GM21825 (cell line): ENCODE results near the gene SND1.

Source experiments
- ATAC-seq: cut with Tn5 transposase; IDR thresholded peaks from one replicate; pipeline ENCODE4 v1.9.1; 2021; ENCODE audit warnings: mild to moderate bottlenecking, moderate library complexity; ENCODE audit not compliant: unreplicated experiment

Gene SND1

GRCh38 chr7:128076196-128076795, 424.3 kb downstream of the SND1 start:
- no peak for ATAC-seq

- ATAC-seq = no peak
Observed at GRCh38 chr7:128076796-128077271, 424.8 kb downstream of the SND1 start.

- no peak for ATAC-seq
Observed at GRCh38 chr7:128078309-128078708, 426.3 kb downstream of the SND1 start.

DNA sequence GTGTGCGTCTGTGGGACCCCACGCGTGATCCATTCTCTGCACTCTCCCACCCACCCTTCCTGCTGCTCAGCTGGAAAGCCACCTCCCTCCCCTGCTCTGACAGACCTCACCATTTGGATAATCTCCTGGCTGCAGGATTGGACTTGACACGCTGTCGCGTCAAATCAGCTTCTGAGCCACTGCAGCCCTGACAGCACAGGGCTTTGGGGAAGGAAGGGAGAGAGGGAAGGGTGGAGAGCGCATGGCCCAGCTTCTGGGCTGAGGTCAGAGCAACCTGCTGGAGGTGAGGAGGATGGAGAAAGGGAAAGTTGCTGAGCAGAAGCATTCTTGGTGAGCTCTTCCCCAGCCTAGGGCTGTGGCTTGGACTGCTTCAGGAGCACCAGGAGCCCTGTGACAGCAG, 428.2 kb downstream of the SND1 start:
- ATAC-seq = no peak

- ATAC-seq = no peak
Observed at GRCh38 chr7:128081351-128081750, 429.4 kb downstream of the SND1 start.

DNA sequence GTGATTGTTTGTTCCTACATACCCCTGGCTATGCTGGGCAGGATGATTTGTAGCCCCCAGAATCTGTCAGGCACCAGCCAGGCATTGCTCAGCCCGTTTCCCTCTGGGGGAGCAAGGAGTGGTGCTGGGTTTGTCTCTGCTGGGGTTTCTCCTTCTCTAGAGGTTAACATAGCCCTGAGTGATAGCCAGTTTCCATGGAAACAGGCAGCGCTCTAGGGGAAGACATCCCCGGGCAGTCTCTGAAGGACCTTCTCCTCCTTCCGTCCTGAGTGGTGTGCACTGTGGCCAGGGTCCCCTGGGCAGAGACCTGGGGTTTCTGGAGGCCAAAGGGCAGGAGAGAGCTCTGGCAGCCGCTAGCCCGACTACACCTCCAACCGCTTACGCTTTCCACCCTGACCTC, 429.8 kb downstream of the SND1 start:
- no peak for ATAC-seq

DNA sequence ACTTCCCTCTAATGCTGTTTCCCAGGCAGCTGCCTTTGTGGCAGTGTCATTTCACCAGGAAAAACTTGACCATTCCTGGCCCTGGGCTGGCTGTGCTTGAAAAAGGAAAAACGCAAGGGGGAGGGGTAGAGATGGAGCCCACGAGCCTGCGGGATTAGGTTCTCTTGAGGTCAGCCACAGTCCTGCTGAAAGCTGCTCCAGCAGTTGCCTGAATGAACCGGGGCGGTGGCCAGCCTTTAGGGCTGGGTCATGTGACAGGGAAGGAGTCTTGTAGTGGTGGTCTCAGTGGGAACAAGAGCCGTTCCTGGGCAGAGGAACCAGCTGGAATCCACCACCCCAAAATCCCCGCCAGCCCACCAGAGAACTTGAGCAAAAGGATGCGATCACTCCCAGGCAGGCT, 430.4 kb downstream of the SND1 start:
- no peak for ATAC-seq

GRCh38 chr7:128084896-128085608, 433.1 kb downstream of the SND1 start:
- no peak for ATAC-seq

GRCh38 chr7:128090492-128090891, 438.5 kb downstream of the SND1 start:
- ATAC-seq = no peak

DNA sequence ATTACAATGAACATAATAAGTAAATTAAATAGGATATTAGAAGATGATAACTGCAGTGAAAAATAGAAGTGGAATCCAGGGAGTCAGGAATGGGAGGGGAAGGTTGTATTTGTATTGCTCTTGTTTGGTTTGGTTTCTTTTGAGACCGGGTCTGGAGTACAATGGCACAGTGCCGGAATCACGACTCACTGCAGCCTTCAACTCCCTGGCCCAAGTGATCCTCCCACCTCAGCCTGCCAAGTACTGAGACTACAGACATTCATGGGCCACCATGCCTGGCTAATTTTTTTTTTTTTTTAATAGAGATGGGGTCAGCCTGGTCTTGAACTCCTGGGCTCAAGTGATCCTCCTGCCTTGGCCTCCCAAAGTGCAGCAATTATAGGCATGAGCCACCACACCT, 439.1 kb downstream of the SND1 start:
- no peak for ATAC-seq

DNA sequence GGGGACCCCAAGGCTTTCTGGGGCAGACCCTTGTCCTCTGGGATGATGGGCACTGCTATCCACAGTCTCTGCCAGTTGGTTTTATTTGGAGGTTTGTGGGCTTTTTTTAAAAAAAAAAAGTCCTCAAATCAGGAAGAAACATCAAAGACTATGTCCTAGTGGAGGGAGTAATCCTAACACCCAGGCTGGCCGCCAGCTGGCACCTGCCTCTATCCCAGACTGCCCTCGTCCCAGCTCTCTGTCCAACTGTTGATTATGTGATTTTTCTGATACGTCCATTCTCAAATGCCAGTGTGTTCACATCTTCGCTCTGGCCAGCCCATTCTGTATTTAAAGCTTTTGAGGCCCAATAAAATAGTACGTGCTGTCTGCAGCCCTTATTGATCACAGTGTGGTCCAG, 440.2 kb downstream of the SND1 start:
- ATAC-seq = no peak

- ATAC-seq = no peak
Observed at GRCh38 chr7:128093614-128094570, 441.9 kb downstream of the SND1 start.

- ATAC-seq = no peak
Observed at GRCh38 chr7:128094686-128095085, 442.7 kb downstream of the SND1 start.

DNA sequence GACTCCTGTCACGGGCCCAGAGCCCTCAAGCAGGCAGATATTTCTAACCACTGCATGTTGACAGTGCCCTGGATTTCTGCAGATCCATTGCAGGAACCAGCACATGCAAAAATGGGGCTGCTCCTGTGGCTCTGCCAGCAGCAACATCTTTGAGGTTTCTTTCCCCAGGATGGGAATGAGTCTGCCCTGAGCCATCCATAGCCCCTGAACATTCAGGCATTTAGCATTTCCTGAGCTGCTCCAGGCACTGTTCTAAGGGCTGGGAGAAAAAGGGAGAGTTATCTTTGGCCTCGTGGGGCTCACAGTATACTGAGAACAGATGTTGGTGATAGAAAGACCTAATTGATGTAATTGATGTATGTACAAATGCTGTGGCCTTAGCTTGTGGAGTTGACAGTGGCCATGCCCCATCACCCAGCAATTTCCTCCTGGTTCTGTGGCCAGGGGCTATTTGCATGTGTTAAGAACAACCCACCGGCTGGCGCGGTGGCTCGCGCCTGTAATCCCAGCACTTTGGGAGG, 445.3 kb downstream of the SND1 start:
- ATAC-seq = no peak

GRCh38 chr7:128098629-128099028, 446.6 kb downstream of the SND1 start:
- no peak for ATAC-seq

GRCh38 chr7:128099204-128099671, 447.2 kb downstream of the SND1 start:
- ATAC-seq = no peak

- ATAC-seq = no peak
Observed at GRCh38 chr7:128100225-128100948, 448.4 kb downstream of the SND1 start.

GRCh38 chr7:128100949-128101713, 449.1 kb downstream of the SND1 start:
- ATAC-seq = no peak

GRCh38 chr7:128102490-128103291, 450.7 kb downstream of the SND1 start:
- ATAC-seq = no peak
